Bladder microvascular endothelial cell (primary cell): ENCODE measurements around the gene FXYD7. TPM values are rescaled to one million over a fixed set of nuclear protein-coding genes. Genes with fewer than 3 reads are reported as not detected.

Source experiments
- total RNA-seq: library from RNA; depleted of rRNA; stranded (reverse); fragments of >200 nt; gene quantifications from 2 replicates; pipeline ENCODE4 v1.2.3, GENCODE V29; 2014

FXYD7 gene, protein sequence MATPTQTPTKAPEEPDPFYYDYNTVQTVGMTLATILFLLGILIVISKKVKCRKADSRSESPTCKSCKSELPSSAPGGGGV
- not detected in 2 replicates for total RNA-seq

GRCh38 chr19:35143231-35143715, at the start of gene FXYD7:
Gene FXYD7, plus strand, starts transcription at chr19:35143255. Its CDS starts 79 bp downstream, at chr19:35143334.

DNA sequence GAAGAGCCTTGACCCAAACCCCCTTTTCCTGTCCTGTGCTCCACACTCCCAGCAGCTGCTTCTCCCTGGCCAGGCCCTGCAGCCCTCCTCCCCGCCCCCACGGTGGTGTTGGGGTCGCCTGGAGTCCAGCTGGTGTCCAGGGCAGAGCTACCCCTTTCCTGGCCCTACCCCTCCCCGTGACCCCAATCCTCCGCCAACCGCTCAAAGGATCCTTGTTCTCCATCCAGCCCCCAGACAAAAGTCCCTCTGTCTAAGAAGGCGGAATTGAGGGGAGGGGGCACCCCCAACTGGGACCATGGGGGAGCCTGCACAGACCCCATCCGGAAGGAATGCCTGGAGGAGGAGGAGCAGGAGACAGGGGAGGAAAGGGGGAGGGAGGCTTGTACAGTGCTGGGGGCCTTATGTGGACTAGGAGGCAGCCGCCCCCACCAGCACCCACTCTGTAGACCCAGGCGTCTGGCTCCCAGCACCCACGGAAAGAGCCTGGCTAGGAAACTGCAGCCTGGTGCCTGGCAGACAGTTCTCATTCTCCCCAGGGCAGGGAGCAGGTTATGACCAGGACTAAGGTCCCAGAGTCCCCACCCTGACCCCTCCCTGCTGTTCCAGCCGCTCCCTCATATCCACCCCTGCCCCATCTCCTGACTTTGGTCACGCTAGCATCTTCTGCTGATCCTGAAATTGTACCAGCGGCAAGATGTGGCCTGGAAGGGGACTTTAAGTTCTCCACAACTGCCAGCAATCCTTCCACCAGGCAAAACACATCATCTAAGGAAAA, 27.7 kb upstream of the FXYD7 start, which contains the start of gene FXYD3:
Gene FXYD3 (plus strand): TSS at position 647 of the 775 bp plus-strand sequence. CDS start 3,554 bp downstream, outside the sequence.

GRCh38 chr19:35134601-35135242, 8.3 kb upstream of the FXYD7 start, which contains the start of gene LGI4:
Gene LGI4, minus strand, starts transcription at chr19:35135059. Its CDS starts 379 bp downstream, at chr19:35134680.

GRCh38 chr19:35138305-35138892, 4.7 kb upstream of the FXYD7 start, which contains the start of gene FXYD1:
Gene FXYD1, plus strand, starts transcription at chr19:35138824. Its CDS starts 1,256 bp downstream, at chr19:35140080.

GRCh38 chr19:35154525-35155406, 11.7 kb downstream of the FXYD7 start, which contains the start of gene FXYD5:
Gene FXYD5, plus strand, starts transcription at chr19:35154735. Its CDS starts 816 bp downstream, at chr19:35155551.

Other genes starting within 250 kb of the FXYD7 start
- 3.6 and 4.8 TPM in 2 replicates for gene ZNF30, start 216.4 kb upstream of the FXYD7 start, total RNA-seq
- gene ZNF792, start 179.0 kb upstream of the FXYD7 start, total RNA-seq = 29.6 and 51.1 TPM in 2 replicates
- gene GRAMD1A, start 142.9 kb upstream of the FXYD7 start, total RNA-seq = 24.9 and 52.8 TPM in 2 replicates
- 5.4 and 5.8 TPM in 2 replicates for gene SCN1B, start 112.8 kb upstream of the FXYD7 start, total RNA-seq
- not detected in 2 replicates for gene HPN, start 101.5 kb upstream of the FXYD7 start, total RNA-seq
- gene FXYD3, start 27.4 kb upstream of the FXYD7 start, total RNA-seq = not detected in 2 replicates
- gene LGI4, start 8.2 kb upstream of the FXYD7 start, total RNA-seq = not detected in 2 replicates
- gene FXYD1, start 4.4 kb upstream of the FXYD7 start, total RNA-seq = not detected in 2 replicates
- 12.3 and 18.5 TPM in 2 replicates for gene FXYD5, start 11.5 kb downstream of the FXYD7 start, total RNA-seq
- not detected in 2 replicates for gene FAM187B, start 85.5 kb downstream of the FXYD7 start, total RNA-seq
- gene LSR, start 105.7 kb downstream of the FXYD7 start, total RNA-seq = 0.19 and 1.1 TPM in 2 replicates
- gene USF2, start 125.7 kb downstream of the FXYD7 start, total RNA-seq = 41.8 and 74.3 TPM in 2 replicates
- gene HAMP, start 139.3 kb downstream of the FXYD7 start, total RNA-seq = under 0.01 and 0.06 TPM in 2 replicates
- gene MAG, start 148.9 kb downstream of the FXYD7 start, total RNA-seq = 0.69 and 5.0 TPM in 2 replicates
- 1.6 and 1.7 TPM in 2 replicates for gene CD22, start 185.9 kb downstream of the FXYD7 start, total RNA-seq
- gene FFAR1, start 204.6 kb downstream of the FXYD7 start, total RNA-seq = not detected in 2 replicates
- 0.19 TPM in 1 of 2 replicates, not detected in the other for gene FFAR3, start 215.2 kb downstream of the FXYD7 start, total RNA-seq
- not detected in 2 replicates for gene GPR42, start 227.8 kb downstream of the FXYD7 start, total RNA-seq